Upper lobe of right lung (tissue), 1 donor: ENCODE results near the gene GPR150. TPM values are rescaled to one million over a fixed set of nuclear protein-coding genes. Genes with fewer than 3 reads are reported as not detected.
"Not testable (repeated sequence)": the region's sequence is repeated elsewhere in the genome, so short reads cannot be mapped to it uniquely, and the experiment has no call there.

ENCODE experiments used
- ATAC-seq: fragments of 200-7000 bp; cut with Tn5 transposase; one replicate; pipeline ENCODE4 v1.9.1; 2020; ENCODE audit warnings: mild to moderate bottlenecking, moderate library complexity
- DNase-seq: peaks from one replicate; pipeline ENCODE4 v3.0.0-alpha.2; 2020
- H3K27ac ChIP-seq: fragments of 200-600 bp; one replicate; pipeline ENCODE4 v1.8.0; 2022
- H3K27me3 ChIP-seq: fragments of 200-600 bp; one replicate; pipeline ENCODE4 v1.8.0; 2022; ENCODE audit warnings: mild to moderate bottlenecking
- H3K36me3 ChIP-seq: fragments of 200-600 bp; one replicate; pipeline ENCODE4 v1.8.0; 2022
- H3K4me1 ChIP-seq: fragments of 200-600 bp; one replicate; pipeline ENCODE4 v1.8.0; 2022
- H3K4me3 ChIP-seq: fragments of 200-600 bp; one replicate; pipeline ENCODE4 v1.8.0; 2022; ENCODE audit warnings: mild to moderate bottlenecking
- H3K9me3 ChIP-seq: fragments of 200-600 bp; one replicate; pipeline ENCODE4 v1.8.0; 2022
- CTCF ChIP-seq: fragments of 200-600 bp; IDR thresholded peaks from one replicate; pipeline ENCODE4 v1.8.0; 2022; ENCODE audit warnings: antibody characterized with exemption
- intact Hi-C: fragments of 100-400 bp; cut with DNase I; formaldehyde crosslinking; loops from one replicate; pipeline ENCODE4 v1.11.0; 2022
- total RNA-seq: library from RNA; stranded (reverse); fragmentation: NEBNext Ultra II Directional; extraction: Animal tissue kit (Norgen Biotek cat#: 25700); gene quantifications from one replicate; pipeline ENCODE4 v1.2.1, GENCODE V29; 2021
- donor health status: DM: no; HTN: yes; CAD: no; lungs with severe emphysema.

The GPR150 gene
- total RNA-seq, 1 donor from 2014 or later, result 0.49 TPM

DNA sequence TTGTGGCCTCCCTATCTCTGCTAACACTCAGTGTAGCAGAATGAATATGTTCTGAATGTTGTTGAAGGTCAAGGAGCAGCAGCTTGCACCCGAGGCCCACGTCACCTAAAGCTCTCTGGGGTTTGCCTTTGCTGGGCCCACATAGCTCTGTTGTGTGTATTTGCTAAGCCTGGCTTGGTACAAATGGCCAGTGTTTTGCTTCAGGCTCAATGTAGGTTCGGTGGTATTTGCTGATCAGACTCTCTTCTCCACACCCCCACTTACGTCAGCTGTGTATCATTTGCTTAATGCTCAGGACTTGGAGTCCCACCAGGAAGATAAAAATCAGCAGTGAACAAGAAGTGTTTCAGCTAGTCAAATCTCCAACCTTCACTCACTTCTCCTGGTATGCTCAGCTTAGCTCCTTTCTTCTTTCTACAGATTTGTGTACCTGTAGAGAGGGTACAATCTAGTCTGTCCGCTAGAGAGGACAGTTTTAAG, 21.9 kb downstream of the GPR150 start:
- no peaks in the 10 kb centered on the region for H3K27me3 ChIP-seq
- H3K9me3 ChIP-seq, result no peaks in the 10 kb centered on the region
- peak overlapping the region; percentile 75 for H3K27ac ChIP-seq
- intact Hi-C loops, result loop anchor here (10.0 kb wide), 1 partner anchor 203 kb away; no protein-coding TSS in a partner anchor
- DNase-seq (no peak), ATAC-seq (peak; percentile 66)
- H3K36me3 ChIP-seq, result no peaks in the 10 kb centered on the region
- no peaks in the 10 kb centered on the region for H3K4me1 ChIP-seq
- H3K4me3 ChIP-seq, result no peak overlapping the region
- TF ChIP-seq CTCF, result no peak

- ATAC-seq, result no peak
- no peaks in the 10 kb centered on the region for H3K9me3 ChIP-seq
- intact Hi-C loops, result loop anchor here (10.0 kb wide), 1 partner anchor 202 kb away; no protein-coding TSS in a partner anchor
- peaks cover 8% of the 10 kb centered on the region for H3K4me1 ChIP-seq
- no peak overlapping the region for H3K27ac ChIP-seq
- H3K36me3 ChIP-seq, result no peaks in the 10 kb centered on the region
- no peak for DNase-seq
- no peaks in the 10 kb centered on the region for H3K27me3 ChIP-seq
- TF ChIP-seq CTCF, result no peak
- no peak overlapping the region for H3K4me3 ChIP-seq
Measured at GRCh38 chr5:95643152-95643551, 23.3 kb downstream of the GPR150 start.

GRCh38 chr5:95644351-95645042, 24.6 kb downstream of the GPR150 start:
- peak; percentile 21 for ATAC-seq
- Histone ChIP-seq H3K9me3 (no peaks in the 10 kb centered on the region), H3K4me1 (peaks cover 8% of the 10 kb centered on the region), H3K4me3 (no peak overlapping the region), H3K36me3 (no peaks in the 10 kb centered on the region), H3K27me3 (no peaks in the 10 kb centered on the region), H3K27ac (no peak overlapping the region)
- intact Hi-C loops, result loop anchor here (10.0 kb wide), 1 partner anchor 200 kb away; no protein-coding TSS in a partner anchor
- TF ChIP-seq CTCF, result peak; percentile 75
- no peak for DNase-seq

- Histone ChIP-seq H3K27ac (peak overlapping the region; percentile 71), H3K4me3 (peak overlapping the region; percentile 56)
- not testable (repeated sequence) for H3K4me1 ChIP-seq, H3K9me3 ChIP-seq, DNase-seq, H3K27me3 ChIP-seq, H3K36me3 ChIP-seq, ATAC-seq
- intact Hi-C loops, result loop anchor here (10.0 kb wide), 1 partner anchor 199 kb away; no protein-coding TSS in a partner anchor
Measured at GRCh38 chr5:95646226-95646568, 26.3 kb downstream of the GPR150 start.

DNA sequence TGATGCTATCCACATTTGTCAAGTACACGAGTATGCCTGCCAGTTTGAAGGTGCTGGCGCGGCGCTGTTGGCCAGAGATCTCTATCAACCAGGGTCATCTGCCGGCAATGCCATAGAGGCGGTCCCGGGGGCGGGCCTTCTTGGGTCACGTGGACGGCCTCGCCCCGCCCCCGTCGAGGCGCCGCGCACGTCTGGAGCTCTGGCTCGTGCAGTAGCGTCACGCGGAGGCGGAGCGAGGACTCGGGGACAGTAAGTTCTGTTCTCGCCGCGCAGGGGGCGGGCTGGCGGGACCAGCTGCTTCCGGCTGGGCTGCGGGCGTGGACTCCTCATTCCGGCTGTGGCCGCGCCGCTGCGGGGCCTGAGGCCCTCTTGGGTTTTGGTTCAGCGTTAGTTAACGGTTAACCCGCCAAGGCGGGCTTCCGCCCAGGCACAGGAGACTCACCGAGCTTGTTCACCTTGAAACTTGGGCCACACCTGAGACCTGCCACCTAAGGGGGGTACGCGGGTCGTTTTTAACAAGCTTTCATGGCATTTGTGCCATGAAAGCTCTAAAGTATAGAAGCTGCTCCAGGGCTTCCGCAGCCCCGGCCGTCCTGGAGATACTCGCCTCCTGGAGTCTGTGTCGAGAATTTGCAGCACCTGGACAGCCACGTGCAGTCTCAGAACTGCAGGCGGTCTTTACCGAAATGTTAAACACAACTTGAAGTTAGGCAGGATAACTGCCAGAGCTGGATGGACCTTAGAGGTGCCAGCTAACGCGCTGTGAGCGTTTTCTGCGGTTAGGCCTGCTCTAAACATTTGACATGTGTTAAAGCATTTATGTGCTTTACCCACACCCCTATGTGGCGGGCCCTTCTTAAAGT, 26.9 kb downstream of the GPR150 start, which contains the start of gene RFESD:
Gene RFESD, plus strand, starts transcription at position 209 of the 863 bp plus-strand sequence. CDS start 5,495 bp downstream, outside the sequence.
- no peaks in the 10 kb centered on the region for H3K27me3 ChIP-seq
- peak within 1 kb of the TSS; percentile 97 for H3K27ac ChIP-seq
- no peaks in the 10 kb centered on the region for H3K36me3 ChIP-seq
- H3K4me1 ChIP-seq, result peaks cover 8% of the 10 kb centered on the region
- peak within 1 kb of the TSS; percentile 56 for H3K4me3 ChIP-seq
- TF ChIP-seq CTCF, result no peak
- DNase-seq (peak; percentile 100), ATAC-seq (peak; percentile 98)
- no peaks in the 10 kb centered on the region for H3K9me3 ChIP-seq
- intact Hi-C loops, result loop anchor here (10.0 kb wide), 1 partner anchor 198 kb away; no protein-coding TSS in a partner anchor
